Uterus (tissue), 4 donors: Measurements from ENCODE around the gene PPCDC. TPM values are rescaled to one million over a fixed set of nuclear protein-coding genes. Genes with fewer than 3 reads are reported as not detected.

Experiments
- DNase-seq, 2 donors: peaks; one replicate each; pipeline ENCODE4 v3.0.0-alpha.2; 2019 to 2020
- H3K27ac ChIP-seq, 2 donors: fragments of 200-600 bp; sonication (generic); 1 replicate in 1 of 2; 2 replicates in 1 of 2; pipeline ENCODE4 v1.5.1; 2016 to 2018
- H3K27me3 ChIP-seq, 2 donors: fragments of 200-600 bp; sonication (generic); one replicate each; pipeline ENCODE4 v1.5.1; 2018 to 2019; ENCODE audit warnings: control low read depth in 1 of 2
- H3K36me3 ChIP-seq, 2 donors: fragments of 200-600 bp; sonication (generic); one replicate each; pipeline ENCODE4 v1.5.1; 2019; ENCODE audit warnings: control low read depth in 1 of 2
- H3K4me1 ChIP-seq, 2 donors: fragments of 200-600 bp; sonication (generic); one replicate each; pipeline ENCODE4 v1.5.1; 2018 to 2019; ENCODE audit warnings: control low read depth in 1 of 2
- H3K4me3 ChIP-seq, 2 donors: fragments of 200-600 bp; sonication (generic); 1 replicate in 1 of 2; 2 replicates in 1 of 2; pipeline ENCODE4 v1.5.1; 2018 to 2019; ENCODE audit warnings: mild to moderate bottlenecking in 1 of 2
- H3K9me3 ChIP-seq, 2 donors: fragments of 200-600 bp; sonication (generic); one replicate each; pipeline ENCODE4 v1.5.1; 2019; ENCODE audit warnings: control low read depth in 1 of 2
- CTCF ChIP-seq, 4 experiments: fragments of 200-600 bp in 2 of 4; fragments of 450-650 bp in 2 of 4; sonication (generic) in 2 of 4; IDR thresholded peaks; one replicate each; pipeline ENCODE4 v1.5.1; 2016 to 2019; ENCODE audit warnings: antibody characterized with exemption in 4 of 4, mild to moderate bottlenecking in 2 of 4, moderate library complexity in 1 of 4
- POLR2A ChIP-seq, 2 donors: fragments of 450-650 bp; IDR thresholded peaks; one replicate each; pipeline ENCODE4 v1.6.1; 2016; ENCODE audit warnings: antibody characterized with exemption in 2 of 2, mild to moderate bottlenecking in 1 of 2, moderate library complexity in 1 of 2
- intact Hi-C: fragments of 100-400 bp; cut with DNase I; formaldehyde crosslinking; loops from one replicate; pipeline ENCODE4 v1.15.1; 2023; ENCODE audit warnings: low total_unique reads
- total RNA-seq, 4 donors: library from RNA; depleted of rRNA in 3 of 4; stranded (reverse); fragments of >200 nt in 3 of 4; gene quantifications; one replicate each; pipeline versions ENCODE4 v1.1.0 to v1.2.4, GENCODE V29; 2014 to 2023
- donor health status: DM: yes; HTN: yes; CAD: no.

The PPCDC gene
- total RNA-seq, 4 donors from 2014 or later, result 1.2 to 22.8 (median 6.9) TPM

DNA sequence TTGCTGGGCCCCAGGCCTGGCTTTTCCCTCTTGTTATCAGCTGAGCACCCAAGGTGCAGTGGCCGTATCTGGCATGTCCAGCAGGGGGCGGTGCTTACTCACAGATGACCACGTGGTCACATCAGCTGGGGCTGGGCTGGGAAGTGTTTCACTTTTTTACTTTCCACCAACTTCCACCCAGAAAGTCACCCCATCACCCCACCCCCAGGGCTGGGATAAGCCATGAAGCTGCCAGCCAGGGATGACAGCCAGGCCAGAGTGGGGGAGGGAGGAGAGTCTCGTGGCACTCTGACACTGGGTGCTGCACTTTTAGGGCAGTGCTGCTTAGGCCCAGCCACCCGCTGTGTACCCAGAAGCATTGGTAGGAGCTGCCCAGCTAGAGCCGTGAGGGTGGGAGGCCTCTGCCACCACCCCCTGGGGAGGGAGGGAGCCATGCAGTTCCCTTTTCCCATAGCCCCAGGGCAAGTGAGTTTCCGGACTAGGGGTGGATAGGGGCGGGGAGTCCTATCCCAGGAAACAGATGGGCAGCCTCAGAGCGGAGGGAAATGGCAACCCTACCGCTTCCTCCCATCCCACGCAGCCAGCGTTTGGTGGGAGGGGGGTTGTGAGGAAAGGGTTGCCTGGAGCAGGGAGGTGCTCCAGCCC, 6.1 kb downstream of the PPCDC start:
- no peaks in the 10 kb centered on the region for H3K36me3 ChIP-seq
- no peaks in the 10 kb centered on the region for H3K27me3 ChIP-seq
- intact Hi-C loops, result loop anchor here (2.0 kb wide), 1 partner anchor 175 kb away; no protein-coding TSS in a partner anchor
- H3K27ac ChIP-seq, result peak overlapping the region; percentile 63 to 81
- DNase-seq, result peak; percentile 93 to 94
- TF ChIP-seq POLR2A (IDR thresholded peaks at IDR 0.05), result no peak
- TF ChIP-seq CTCF (IDR thresholded peaks at IDR 0.05), result peak; percentile 89 to 99 (median 98)
- H3K9me3 ChIP-seq, result no peaks in the 10 kb centered on the region
- H3K4me1 ChIP-seq, result peaks cover 0 to 5% of the 10 kb centered on the region in 2 donors
- no peak overlapping the region for H3K4me3 ChIP-seq

- Histone ChIP-seq H3K9me3 (no peaks in the 10 kb centered on the region), H3K4me3 (no peak overlapping the region), H3K4me1 (peaks cover 0 to 5% of the 10 kb centered on the region in 2 donors), H3K27me3 (no peaks in the 10 kb centered on the region), H3K36me3 (no peaks in the 10 kb centered on the region), H3K27ac (peak overlapping the region; percentile 63 to 81)
- intact Hi-C loops, result no loop called here
- TF ChIP-seq CTCF (IDR thresholded peaks at IDR 0.05), result no peak
- TF ChIP-seq POLR2A (IDR thresholded peaks at IDR 0.05), result no peak
- peak; percentile 44 to 58 for DNase-seq
These were observed 6.6 kb downstream of the PPCDC start for GRCh38 chr15:75030023-75030413.

DNA sequence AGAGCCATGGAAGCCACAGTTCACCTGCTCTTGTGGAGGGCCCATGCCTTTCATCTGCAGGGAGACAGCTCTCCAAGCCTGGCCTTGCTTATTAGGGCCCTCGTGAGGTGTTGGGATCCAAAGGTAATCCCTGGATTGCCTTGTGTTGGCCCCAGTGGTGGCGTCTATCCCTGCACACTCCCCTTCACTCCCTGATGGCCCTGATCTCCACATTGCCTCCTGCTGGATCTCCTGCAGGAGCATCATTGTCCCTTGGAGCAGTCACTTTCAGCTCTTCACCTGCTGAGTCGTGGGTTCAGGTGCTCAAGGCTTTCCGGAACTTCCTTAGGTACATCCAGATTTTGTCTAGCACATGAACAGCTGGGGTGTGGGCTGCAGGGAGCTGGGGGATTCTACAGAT, 7.0 kb downstream of the PPCDC start:
- peaks cover 0 to 5% of the 10 kb centered on the region in 2 donors for H3K4me1 ChIP-seq
- intact Hi-C loops, result no loop called here
- DNase-seq, result no peak
- H3K27me3 ChIP-seq, result no peaks in the 10 kb centered on the region
- no peaks in the 10 kb centered on the region for H3K36me3 ChIP-seq
- H3K4me3 ChIP-seq, result no peak overlapping the region
- TF ChIP-seq CTCF (IDR thresholded peaks at IDR 0.05) (no peak), POLR2A (IDR thresholded peaks at IDR 0.05) (no peak)
- H3K9me3 ChIP-seq, result no peaks in the 10 kb centered on the region
- peak overlapping the region; percentile 63 to 81 for H3K27ac ChIP-seq

GRCh38 chr15:75031848-75032247, 8.5 kb downstream of the PPCDC start:
- H3K27me3 ChIP-seq, result no peaks in the 10 kb centered on the region
- H3K4me1 ChIP-seq, result peaks cover 0 to 5% of the 10 kb centered on the region in 2 donors
- H3K4me3 ChIP-seq, result no peak overlapping the region
- H3K9me3 ChIP-seq, result no peaks in the 10 kb centered on the region
- intact Hi-C loops, result no loop called here
- DNase-seq, result no peak
- no peak for TF ChIP-seq POLR2A (IDR thresholded peaks at IDR 0.05)
- TF ChIP-seq CTCF (IDR thresholded peaks at IDR 0.05), result no peak
- H3K36me3 ChIP-seq, result no peaks in the 10 kb centered on the region
- no peak overlapping the region for H3K27ac ChIP-seq

GRCh38 chr15:75032395-75032794, 9.0 kb downstream of the PPCDC start:
- DNase-seq, result no peak
- intact Hi-C loops, result no loop called here
- Histone ChIP-seq H3K4me3 (no peak overlapping the region), H3K27ac (no peak overlapping the region), H3K36me3 (no peaks in the 10 kb centered on the region), H3K9me3 (no peaks in the 10 kb centered on the region), H3K27me3 (no peaks in the 10 kb centered on the region), H3K4me1 (peaks cover 0 to 5% of the 10 kb centered on the region in 2 donors)
- TF ChIP-seq CTCF (IDR thresholded peaks at IDR 0.05) (no peak), POLR2A (IDR thresholded peaks at IDR 0.05) (no peak)
